ENCODE data around the gene UST. TPM values are rescaled to one million over a fixed set of nuclear protein-coding genes. Genes with fewer than 3 reads are reported as not detected.

The UST gene
- polyA plus RNA-seq, 1 experiment, result 21.4 TPM

DNA sequence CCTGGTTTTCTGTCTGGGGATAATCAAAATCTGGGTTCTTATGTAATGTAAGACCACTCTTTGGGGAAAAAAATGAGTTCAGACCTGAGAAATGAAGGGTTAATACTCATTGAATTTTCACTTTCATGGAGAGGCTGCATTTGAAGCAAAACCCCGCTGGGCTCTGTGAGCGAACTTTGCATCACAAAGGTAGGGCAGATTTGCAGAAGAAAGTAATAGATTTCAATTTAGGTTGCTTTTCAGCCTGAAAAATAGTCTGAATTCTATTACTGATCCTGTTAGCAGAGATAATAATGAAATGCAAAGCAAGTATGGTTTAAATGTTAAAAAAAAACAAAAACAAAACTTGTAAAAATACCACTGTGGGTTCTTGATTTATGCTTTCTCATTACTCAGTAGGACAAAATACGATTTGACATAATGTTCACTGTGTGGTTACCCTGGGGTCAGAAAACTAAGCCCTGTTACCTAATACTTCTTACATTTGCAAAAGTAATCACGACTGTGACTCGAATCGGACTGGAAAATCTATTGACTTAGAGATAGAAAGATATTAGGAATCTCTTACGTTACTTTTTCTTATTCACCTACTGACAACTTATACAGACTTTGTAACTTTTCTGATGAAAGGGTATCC lies 72.2 kb downstream of the UST start:
- no peak overlapping the region for H3K27ac ChIP-seq (ENCODE audit: low read depth, low read length)
- H3K4me3 ChIP-seq (ENCODE audit: low read depth, low read length), result no peak overlapping the region
- ChIA-PET POLR2A (no interaction called here), CTCF (no interaction called here)
- H3K27me3 ChIP-seq (ENCODE audit: control insufficient read depth, insufficient read depth, low read length), result no peaks in the 10 kb centered on the region
- DNase-seq (ENCODE audit: low read depth, low spot score), result no peak
- TF ChIP-seq, protein P1, sequence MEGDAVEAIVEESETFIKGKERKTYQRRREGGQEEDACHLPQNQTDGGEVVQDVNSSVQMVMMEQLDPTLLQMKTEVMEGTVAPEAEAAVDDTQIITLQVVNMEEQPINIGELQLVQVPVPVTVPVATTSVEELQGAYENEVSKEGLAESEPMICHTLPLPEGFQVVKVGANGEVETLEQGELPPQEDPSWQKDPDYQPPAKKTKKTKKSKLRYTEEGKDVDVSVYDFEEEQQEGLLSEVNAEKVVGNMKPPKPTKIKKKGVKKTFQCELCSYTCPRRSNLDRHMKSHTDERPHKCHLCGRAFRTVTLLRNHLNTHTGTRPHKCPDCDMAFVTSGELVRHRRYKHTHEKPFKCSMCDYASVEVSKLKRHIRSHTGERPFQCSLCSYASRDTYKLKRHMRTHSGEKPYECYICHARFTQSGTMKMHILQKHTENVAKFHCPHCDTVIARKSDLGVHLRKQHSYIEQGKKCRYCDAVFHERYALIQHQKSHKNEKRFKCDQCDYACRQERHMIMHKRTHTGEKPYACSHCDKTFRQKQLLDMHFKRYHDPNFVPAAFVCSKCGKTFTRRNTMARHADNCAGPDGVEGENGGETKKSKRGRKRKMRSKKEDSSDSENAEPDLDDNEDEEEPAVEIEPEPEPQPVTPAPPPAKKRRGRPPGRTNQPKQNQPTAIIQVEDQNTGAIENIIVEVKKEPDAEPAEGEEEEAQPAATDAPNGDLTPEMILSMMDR (IDR thresholded peaks at IDR 0.05; ENCODE audit: low read depth, low read length), result no peak
- peaks cover 3% of the 10 kb centered on the region; the same call in 1 of the 2 replicates for H3K9me3 ChIP-seq (ENCODE audit: control insufficient read depth, insufficient read depth, low read length)

DNA sequence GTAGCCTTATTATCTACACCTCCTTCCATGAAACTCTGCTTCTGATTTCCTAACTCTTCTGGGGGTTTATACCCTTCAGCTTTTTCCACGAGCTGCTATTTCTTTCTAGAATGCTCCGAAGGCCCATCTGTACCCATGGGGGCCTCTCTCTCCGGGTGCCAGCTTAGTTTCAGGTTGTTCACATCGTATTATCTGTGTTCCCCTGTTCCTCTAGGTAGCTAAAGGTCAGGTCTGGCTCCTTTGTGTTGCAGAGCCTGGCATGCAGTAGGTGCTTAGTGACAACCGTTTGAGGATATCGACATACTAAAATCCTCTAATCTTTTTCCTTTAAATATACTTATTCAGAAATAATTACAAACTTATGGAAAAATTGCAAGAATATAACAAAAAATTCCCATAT lies 73.0 kb downstream of the UST start:
- CTCF ChIA-PET, result no interaction called here
- no peak for DNase-seq (ENCODE audit: low read depth, low spot score)
- H3K27me3 ChIP-seq (ENCODE audit: control insufficient read depth, insufficient read depth, low read length), result no peaks in the 10 kb centered on the region
- no peak overlapping the region for H3K27ac ChIP-seq (ENCODE audit: low read depth, low read length)
- no peak overlapping the region for H3K4me3 ChIP-seq (ENCODE audit: low read depth, low read length)
- TF ChIP-seq, protein P1 (IDR thresholded peaks at IDR 0.05; ENCODE audit: low read depth, low read length), result no peak
- POLR2A ChIA-PET, result no interaction called here
- no peaks in the 10 kb centered on the region; the same call in 1 of the 2 replicates for H3K9me3 ChIP-seq (ENCODE audit: control insufficient read depth, insufficient read depth, low read length)

DNA sequence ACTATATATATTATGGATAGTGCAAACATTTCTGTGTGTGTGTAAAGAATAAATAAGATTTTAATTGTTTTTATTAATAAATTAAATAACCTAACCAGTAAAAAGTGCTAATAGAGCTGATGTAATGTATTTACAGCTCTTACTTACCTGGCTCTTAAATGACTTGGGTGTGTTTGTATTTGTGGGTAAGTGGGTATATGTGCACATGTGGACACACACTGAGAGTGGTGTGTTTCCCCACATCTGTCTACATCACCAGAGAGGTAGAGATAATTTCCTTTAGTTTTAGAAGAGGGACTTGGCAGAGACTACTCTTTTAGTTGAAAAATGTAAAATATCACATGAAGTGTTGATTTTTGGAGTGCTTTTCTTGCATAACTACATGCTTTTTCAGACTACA lies 76.0 kb downstream of the UST start:
- DNase-seq (ENCODE audit: low read depth, low spot score), result no peak
- Histone ChIP-seq H3K27ac (ENCODE audit: low read depth, low read length) (no peak overlapping the region), H3K9me3 (ENCODE audit: control insufficient read depth, insufficient read depth, low read length) (no peaks in the 10 kb centered on the region), H3K4me3 (ENCODE audit: low read depth, low read length) (no peak overlapping the region), H3K27me3 (ENCODE audit: control insufficient read depth, insufficient read depth, low read length) (no peaks in the 10 kb centered on the region)
- CTCF ChIA-PET, result no interaction called here
- POLR2A ChIA-PET, result no interaction called here
- TF ChIP-seq, protein P1 (IDR thresholded peaks at IDR 0.05; ENCODE audit: low read depth, low read length), result no peak

DNA sequence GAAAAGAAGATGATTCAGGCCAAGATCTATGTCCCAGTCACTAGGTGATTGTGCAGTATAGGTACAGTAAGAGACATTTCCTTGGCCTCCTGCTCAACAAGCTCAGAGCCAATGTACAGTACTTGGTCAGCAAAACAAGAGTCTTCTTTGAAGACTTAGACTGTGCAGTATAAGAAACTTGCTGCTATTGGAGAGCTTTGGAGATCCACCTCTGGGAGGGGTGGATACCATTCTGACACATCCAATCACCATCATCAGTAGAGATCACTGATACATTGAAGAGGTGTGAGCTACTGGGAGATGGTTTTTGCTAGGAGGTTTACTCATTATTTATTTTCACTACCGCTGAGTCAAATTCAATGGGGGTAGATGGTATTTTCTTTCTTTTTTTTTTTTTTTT lies 77.5 kb downstream of the UST start:
- CTCF ChIA-PET, result interaction anchor here (0.6 kb wide), 1 partner anchor 124 kb away, joined by 3 read pairs; no protein-coding TSS in a partner anchor
- H3K27me3 ChIP-seq (ENCODE audit: control insufficient read depth, insufficient read depth, low read length), result no peaks in the 10 kb centered on the region
- no peak for DNase-seq (ENCODE audit: low read depth, low spot score)
- POLR2A ChIA-PET, result no interaction called here
- TF ChIP-seq, protein P1 (IDR thresholded peaks at IDR 0.05; ENCODE audit: low read depth, low read length), result no peak
- no peaks in the 10 kb centered on the region for H3K9me3 ChIP-seq (ENCODE audit: control insufficient read depth, insufficient read depth, low read length)
- no peak overlapping the region for H3K27ac ChIP-seq (ENCODE audit: low read depth, low read length)
- H3K4me3 ChIP-seq (ENCODE audit: low read depth, low read length), result no peak overlapping the region

DNA sequence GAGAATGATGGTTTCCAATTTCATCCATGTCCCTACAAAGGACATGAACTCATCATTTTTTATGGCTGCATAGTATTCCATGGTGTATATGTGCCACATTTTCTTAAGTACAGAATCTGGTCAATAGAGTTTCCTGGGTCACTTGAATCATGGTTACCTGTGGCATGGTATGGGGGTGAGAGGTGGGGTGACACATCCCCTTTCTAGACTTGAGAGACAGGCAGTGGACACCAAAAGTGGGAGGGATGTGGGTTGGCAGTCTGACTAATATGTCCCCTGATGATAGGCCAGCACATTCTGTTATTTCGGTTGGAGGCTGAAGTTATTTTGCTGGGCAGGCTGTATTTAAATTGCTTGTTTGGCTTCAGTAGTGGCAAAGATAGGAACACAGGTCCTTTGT lies 78.1 kb downstream of the UST start:
- Histone ChIP-seq H3K27ac (ENCODE audit: low read depth, low read length) (no peak overlapping the region), H3K27me3 (ENCODE audit: control insufficient read depth, insufficient read depth, low read length) (no peaks in the 10 kb centered on the region), H3K9me3 (ENCODE audit: control insufficient read depth, insufficient read depth, low read length) (no peaks in the 10 kb centered on the region), H3K4me3 (ENCODE audit: low read depth, low read length) (no peak overlapping the region)
- ChIA-PET CTCF (no interaction called here), POLR2A (no interaction called here)
- TF ChIP-seq, protein P1 (IDR thresholded peaks at IDR 0.05; ENCODE audit: low read depth, low read length), result no peak
- DNase-seq (ENCODE audit: low read depth, low spot score), result no peak

Measured in AG04450 (cell line).